HG03439 (cell line): ENCODE data around the gene XPO5.

ENCODE experiments used
- ATAC-seq: cut with Tn5 transposase; IDR thresholded peaks from one replicate; pipeline ENCODE4 v1.9.1; 2021; ENCODE audit warnings: mild to moderate bottlenecking, moderate library complexity; ENCODE audit not compliant: unreplicated experiment

Gene XPO5

DNA sequence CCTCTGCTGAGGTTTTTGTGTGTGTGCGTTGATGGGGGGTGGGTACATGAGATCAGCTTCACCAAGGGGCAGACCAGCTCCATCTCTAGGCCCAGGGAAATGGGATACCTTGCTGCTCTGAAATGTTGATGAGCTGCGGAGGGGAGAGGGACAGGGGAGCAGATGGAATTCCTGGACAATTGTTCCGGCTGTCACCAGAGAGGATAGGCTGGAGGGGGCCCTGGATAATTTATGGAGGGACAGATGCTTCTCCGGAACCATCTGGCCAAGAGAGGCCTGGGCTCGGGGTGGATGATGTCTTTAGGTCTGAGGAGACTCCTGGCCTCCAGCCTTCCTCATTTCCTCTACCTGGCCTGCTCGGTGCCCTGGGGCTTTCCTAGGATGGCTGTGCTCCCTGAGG lies 100.3 kb downstream of the XPO5 start:
- ATAC-seq = no peak

DNA sequence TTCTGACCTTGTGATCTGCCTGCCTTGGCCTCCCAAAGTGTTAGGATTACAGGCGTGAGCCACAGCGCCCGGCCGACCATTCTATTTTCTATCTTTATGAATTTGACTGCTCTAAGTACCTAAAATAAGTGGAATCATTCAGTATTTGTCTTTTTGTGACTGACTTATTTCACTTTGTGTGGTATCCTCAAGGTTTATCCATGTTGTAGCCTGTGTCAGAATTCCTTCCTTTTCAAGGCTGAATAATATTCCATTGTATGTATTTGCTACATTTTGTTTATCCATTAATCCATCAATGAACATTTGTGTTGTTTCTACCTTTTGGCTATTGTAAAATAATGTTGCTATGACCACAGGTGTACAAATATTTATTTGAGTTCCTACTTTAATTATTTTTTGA lies 103.3 kb downstream of the XPO5 start:
- ATAC-seq = no peak
